Adrenal gland (tissue), 12 donors: ENCODE measurements around the gene SCARB1. TPM values are rescaled to one million over a fixed set of nuclear protein-coding genes. Genes with fewer than 3 reads are reported as not detected.

Experiments
- DNase-seq, 7 donors: peaks; one replicate each; pipeline ENCODE4 v3.0.0-alpha.2; 2019 to 2020
- H3K27ac ChIP-seq, 5 donors: fragments of 200-600 bp; sonication (generic) in 4 of 5; 1 replicate in 3 of 5; 2 replicates in 2 of 5; pipeline versions ENCODE4 v1.5.1 to v1.8.0; 2016 to 2020; ENCODE audit warnings: mild to moderate bottlenecking in 1 of 5
- H3K27me3 ChIP-seq: fragments of 200-600 bp; 2 replicates; pipeline ENCODE4 v1.8.0; 2021
- H3K36me3 ChIP-seq, 2 donors: fragments of 200-600 bp; replicated peaks in 1 of 2; 1 replicate in 1 of 2; 2 replicates in 1 of 2; pipeline versions ENCODE4 v1.5.1 to v1.8.0; 2018 to 2022
- H3K4me1 ChIP-seq, 2 donors: fragments of 200-600 bp; replicated peaks in 1 of 2; 1 replicate in 1 of 2; 2 replicates in 1 of 2; pipeline versions ENCODE4 v1.5.1 to v1.8.0; 2018 to 2021
- H3K4me3 ChIP-seq, 4 donors: fragments of 200-600 bp; sonication (generic) in 3 of 4; one replicate each; pipeline ENCODE4 v1.5.1; 2016 to 2018
- H3K9me3 ChIP-seq, 3 donors: fragments of 200-600 bp; sonication (generic) in 1 of 3; replicated peaks in 1 of 3; 1 replicate in 2 of 3; 2 replicates in 1 of 3; pipeline versions ENCODE4 v1.5.1 to v1.8.0; 2016 to 2021
- CTCF ChIP-seq, 6 experiments: fragments of 450-650 bp in 4 of 6; fragments of 200-600 bp in 2 of 6; sonication (generic) in 1 of 6; IDR thresholded peaks; 1 replicate in 5 of 6; 2 replicates in 1 of 6; pipeline versions ENCODE4 v1.5.1 to v1.8.0; 2016 to 2021; ENCODE audit warnings: antibody characterized with exemption in 6 of 6, mild to moderate bottlenecking in 2 of 6, moderate library complexity in 1 of 6
- POLR2A ChIP-seq, 2 donors: fragments of 450-650 bp; IDR thresholded peaks; one replicate each; pipeline ENCODE4 v1.6.1; 2017; ENCODE audit warnings: antibody characterized with exemption in 2 of 2, mild to moderate bottlenecking in 2 of 2, moderate library complexity in 1 of 2
- WGBS, 4 donors: extraction: QIAGEN DNeasy Blood & Tissue Kit in 2 of 4; methylation state at CpG; one replicate each; pipeline versions ENCODE4 v1.1.5 to v1.1.7; 2013 to 2017; 5-methylcytosine and 5-hydroxymethylcytosine counted together
- intact Hi-C, 2 donors: fragments of 100-400 bp; cut with DNase I; formaldehyde crosslinking; loops; one replicate each; pipeline versions ENCODE4 v1.14.1 to v1.15.0; 2022 to 2023
- polyA plus RNA-seq, 3 donors: library from polyadenylated mRNA; stranded (reverse); fragments of 200-250 nt in 2 of 3; fragments of 350-450 nt in 1 of 3; fragmentation: Illumina TruSeq in 1 of 3; extraction: RNeasy Lipid Tissue Mini Kit (QIAGEN cat#74804) in 1 of 3; gene quantifications; one replicate each; pipeline ENCODE4 v1.2.3, GENCODE V29; 2013 to 2014
- total RNA-seq, 9 donors: library from RNA; depleted of rRNA in 4 of 9; stranded (reverse); fragments of >200 nt in 4 of 9; fragments of 120-200 nt in 1 of 9; fragmentation: NEBNext Ultra II Directional in 1 of 9; extraction: Animal tissue kit (Norgen Biotek cat#: 25700) in 1 of 9; gene quantifications; one replicate each; pipeline versions ENCODE4 v1.1.0 to v1.2.4, GENCODE V29; 2013 to 2023
- donor health status: healthy with polysubstance abuse.
- donor health status: Bipolar disorder and iron deficiency.
- donor health status: DM: yes; HTN: yes; CAD: no.
- donor health status: DM: no; HTN: no; CAD: no.
- donor health status: DM: no; HTN: no; CAD: no.
- donor health status: DM: yes; HTN: yes; CAD: no.

SCARB1 gene
- total and polyA plus RNA-seq, 12 donors = 213 to 8,580 (median 1,325) TPM

DNA sequence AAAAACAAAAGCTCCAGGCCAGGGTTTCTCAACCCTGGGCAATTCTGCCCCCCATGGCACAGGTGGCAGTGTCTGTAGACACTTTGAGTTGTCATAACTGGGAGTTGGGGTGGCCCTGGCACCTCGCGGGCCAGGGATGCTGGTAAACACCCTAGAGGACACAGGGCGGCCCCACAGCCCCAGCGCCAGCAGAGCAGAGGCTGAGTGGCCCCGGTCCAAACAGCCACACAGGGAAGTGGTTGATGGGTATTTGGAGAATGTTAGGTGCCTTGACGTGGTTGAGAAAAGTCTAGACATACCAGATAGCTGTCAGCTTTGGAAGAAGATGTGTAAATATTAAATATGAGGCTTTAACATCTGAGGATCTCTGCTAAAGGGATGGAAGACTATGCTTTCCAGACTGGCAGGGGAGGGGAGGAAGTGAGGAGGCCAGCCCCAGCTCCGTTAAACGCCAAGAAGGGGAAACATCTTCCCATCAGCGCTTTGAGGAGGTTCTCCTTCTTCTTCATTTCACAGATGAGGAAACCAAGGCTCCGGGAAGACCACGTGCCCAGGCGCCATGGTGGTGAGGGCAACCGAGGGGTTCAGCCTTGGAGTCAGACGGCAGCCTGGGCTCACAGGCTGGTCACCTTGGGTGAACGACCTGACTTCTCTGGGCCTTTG, 103.7 kb downstream of the SCARB1 start:
- peaks cover 0 to 7% (median 0%) of the 10 kb centered on the region in 3 donors for H3K9me3 ChIP-seq
- peaks cover 0 to 35% of the 10 kb centered on the region in 2 donors for H3K4me1 ChIP-seq
- H3K36me3 ChIP-seq = no peaks in the 10 kb centered on the region
- no peak overlapping the region for H3K4me3 ChIP-seq
- peak overlapping the region in 2 of 5 donors; percentile 38 to 56 for H3K27ac ChIP-seq
- intact Hi-C loops = loop anchor here (10.0 kb wide), 3 partner anchors 75 to 725 kb away; no protein-coding TSS in a partner anchor
- 67 to 85% (median 81%) methylated on average over 13 to 15 of the region's 15 CpGs for WGBS, 4 donors
- no peaks in the 10 kb centered on the region for H3K27me3 ChIP-seq
- DNase-seq = no peak
- TF ChIP-seq CTCF (IDR thresholded peaks at IDR 0.05) (no peak), POLR2A (IDR thresholded peaks at IDR 0.05) (no peak)

- no peaks in the 10 kb centered on the region for H3K27me3 ChIP-seq
- no peaks in the 10 kb centered on the region for H3K36me3 ChIP-seq
- WGBS, 4 donors = 45 to 53% (median 48%) methylated on average over 10 to 32 of the region's 32 CpGs
- H3K4me1 ChIP-seq = peaks cover 0 to 43% of the 10 kb centered on the region in 2 donors
- H3K9me3 ChIP-seq = no peaks in the 10 kb centered on the region
- no peak overlapping the region for H3K4me3 ChIP-seq
- DNase-seq = no peak
- intact Hi-C loops = no loop called here
- TF ChIP-seq CTCF (IDR thresholded peaks at IDR 0.05) (no peak), POLR2A (IDR thresholded peaks at IDR 0.05) (no peak)
- peak overlapping the region in 2 of 5 donors; percentile 23 to 56 for H3K27ac ChIP-seq
Measured at GRCh38 chr12:124758266-124759220, 105.1 kb downstream of the SCARB1 start.

DNA sequence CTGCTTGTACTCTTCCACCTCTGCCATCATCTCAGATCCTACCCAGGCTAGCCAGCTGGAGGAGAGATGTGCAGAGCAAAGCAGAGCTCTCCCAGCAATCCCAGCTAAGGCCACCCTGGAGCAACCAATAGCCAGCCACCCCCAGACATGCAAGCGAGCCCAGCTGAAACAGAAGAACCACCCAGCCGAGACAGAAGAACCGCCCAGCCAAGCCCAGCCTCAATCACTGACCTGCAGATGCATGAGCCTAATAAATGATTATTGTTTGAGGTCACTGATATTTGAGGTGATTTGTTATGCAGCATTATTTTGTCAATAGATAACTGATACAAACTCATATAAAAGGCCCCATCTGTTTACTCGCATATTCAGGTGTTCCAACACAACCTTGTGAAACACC, 106.3 kb downstream of the SCARB1 start:
- H3K27ac ChIP-seq = peak overlapping the region in 2 of 5 donors; percentile 84 to 96
- intact Hi-C loops = no loop called here

More for the DNA sequence above, 106.3 kb downstream of the SCARB1 start:
- Histone ChIP-seq H3K36me3 (no peaks in the 10 kb centered on the region), H3K4me3 (no peak overlapping the region), H3K9me3 (no peaks in the 10 kb centered on the region), H3K4me1 (peaks cover 0 to 50% of the 10 kb centered on the region in 2 donors), H3K27me3 (no peaks in the 10 kb centered on the region)
- WGBS, 4 donors = 94 to 100% (median 97%) methylated on average over 4 of the region's 4 CpGs
- TF ChIP-seq CTCF (IDR thresholded peaks at IDR 0.05) = no peak
- TF ChIP-seq POLR2A (IDR thresholded peaks at IDR 0.05) = no peak
- no peak for DNase-seq
